ENCODE results near the gene SERPINA5.
"Not testable (repeated sequence)": the region's sequence is repeated elsewhere in the genome, so short reads cannot be mapped to it uniquely, and the experiment has no call there.

Gene SERPINA5

DNA sequence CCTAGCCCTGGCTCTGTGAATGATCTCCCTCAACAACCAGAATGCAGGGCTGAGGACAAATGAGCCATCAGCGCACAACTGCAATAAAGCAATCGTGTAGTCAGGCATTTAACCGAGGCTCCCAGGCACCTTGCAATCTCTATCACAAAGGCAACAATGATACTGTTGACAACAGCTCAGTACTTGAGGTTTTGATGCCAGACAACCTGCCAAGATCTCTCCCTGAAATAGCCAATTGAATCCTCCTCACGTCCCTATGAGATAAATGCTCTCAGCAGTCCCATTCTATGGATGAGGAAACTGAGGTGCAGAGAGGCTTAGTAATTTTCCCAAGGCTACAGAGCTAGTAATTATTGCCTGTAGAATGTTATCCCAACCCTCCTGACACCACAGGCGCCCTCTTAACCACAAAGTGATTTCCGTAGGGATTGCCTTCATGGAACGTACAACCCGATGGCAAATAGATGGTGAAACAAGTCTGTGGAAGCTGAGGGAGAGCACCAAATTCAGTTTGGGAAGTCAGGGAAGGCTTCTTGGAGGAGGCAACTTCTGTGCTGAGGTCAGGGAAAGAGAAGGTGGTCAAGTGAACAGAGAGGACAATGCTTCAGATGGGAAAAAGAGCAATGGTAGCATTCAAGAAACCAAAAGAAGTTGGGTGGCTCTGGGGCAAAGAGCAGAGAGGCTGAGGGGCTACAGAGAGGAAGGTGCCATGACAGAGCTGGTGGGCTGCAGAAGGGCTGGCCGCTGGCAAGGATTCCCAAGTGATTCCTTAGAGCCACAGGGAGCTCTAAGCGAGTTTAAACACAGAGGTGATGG lies 43.5 kb downstream of the SERPINA5 start:
- no peak for DNase-seq

DNA sequence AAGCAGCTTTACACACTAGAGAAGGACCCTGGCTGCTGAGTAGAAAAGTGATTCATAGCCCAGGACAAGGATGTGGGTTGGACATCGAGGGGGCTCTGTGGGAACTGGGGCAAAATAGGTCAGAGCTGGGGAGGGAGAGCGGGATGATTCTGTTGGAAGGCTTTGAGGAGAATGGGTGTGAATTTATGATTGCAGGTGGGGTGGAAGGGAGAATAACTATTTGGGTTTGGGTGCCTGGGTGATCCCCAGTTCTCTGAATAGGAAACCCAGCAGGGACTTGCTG lies 44.1 kb downstream of the SERPINA5 start:
- no peak for DNase-seq

DNA sequence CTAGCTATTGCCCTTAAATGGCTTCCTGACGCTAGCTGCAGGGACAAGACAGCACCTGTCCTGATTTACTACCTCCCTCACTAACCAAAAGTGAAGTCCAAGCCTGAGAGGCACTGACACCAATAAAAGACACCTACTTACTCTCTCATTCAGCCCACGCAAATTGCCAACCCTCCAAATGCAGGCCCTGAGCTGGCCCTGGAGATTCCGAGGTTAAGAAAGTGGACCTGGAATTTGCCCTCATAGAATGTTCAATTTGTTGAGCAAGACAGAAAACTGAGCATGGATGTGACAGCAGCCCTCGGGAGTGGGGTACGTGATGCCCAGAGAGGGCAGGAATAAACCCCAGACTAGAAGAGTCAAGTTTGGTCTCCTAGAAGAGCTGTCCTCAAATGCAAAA lies 47.4 kb downstream of the SERPINA5 start:
- DNase-seq = no peak

DNA sequence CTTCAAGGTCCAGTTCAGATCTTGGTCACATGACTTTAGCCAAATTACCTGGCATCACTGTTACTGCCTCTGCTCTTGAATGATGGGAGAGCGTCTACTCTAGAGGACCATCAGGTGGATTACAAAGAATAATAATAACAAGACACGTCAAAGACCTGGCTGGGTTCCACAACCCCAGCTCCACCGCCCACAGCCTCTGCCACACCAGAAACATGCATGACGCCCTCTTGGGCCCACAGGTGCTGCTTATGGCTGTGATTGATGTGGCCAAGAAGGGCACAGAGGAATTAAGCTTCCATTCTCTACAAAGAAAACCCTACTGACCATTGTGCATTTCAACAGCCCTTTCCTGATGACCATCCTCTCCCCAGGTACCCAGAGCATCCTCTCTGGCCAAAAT lies 49.2 kb downstream of the SERPINA5 start:
- no peak for DNase-seq

DNA sequence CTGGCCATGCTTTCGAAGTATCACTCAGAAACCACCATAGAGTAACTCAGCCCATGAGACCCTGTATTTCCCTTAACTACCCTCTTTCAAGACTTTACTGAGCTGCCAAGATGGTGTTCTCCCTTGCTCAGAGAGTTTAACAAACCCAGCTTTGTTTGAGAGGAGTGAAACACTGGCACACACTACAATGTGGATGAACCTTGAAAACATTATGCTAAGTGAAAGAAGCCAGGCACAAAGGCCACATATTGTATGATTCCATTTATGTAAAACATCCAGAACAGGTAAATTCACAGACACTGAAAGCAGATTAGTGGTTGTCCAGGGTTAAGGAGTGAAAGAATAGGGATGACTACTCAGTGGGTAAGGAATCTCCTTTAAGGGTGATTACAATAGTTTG lies 49.8 kb downstream of the SERPINA5 start:
- DNase-seq = no peak

DNA sequence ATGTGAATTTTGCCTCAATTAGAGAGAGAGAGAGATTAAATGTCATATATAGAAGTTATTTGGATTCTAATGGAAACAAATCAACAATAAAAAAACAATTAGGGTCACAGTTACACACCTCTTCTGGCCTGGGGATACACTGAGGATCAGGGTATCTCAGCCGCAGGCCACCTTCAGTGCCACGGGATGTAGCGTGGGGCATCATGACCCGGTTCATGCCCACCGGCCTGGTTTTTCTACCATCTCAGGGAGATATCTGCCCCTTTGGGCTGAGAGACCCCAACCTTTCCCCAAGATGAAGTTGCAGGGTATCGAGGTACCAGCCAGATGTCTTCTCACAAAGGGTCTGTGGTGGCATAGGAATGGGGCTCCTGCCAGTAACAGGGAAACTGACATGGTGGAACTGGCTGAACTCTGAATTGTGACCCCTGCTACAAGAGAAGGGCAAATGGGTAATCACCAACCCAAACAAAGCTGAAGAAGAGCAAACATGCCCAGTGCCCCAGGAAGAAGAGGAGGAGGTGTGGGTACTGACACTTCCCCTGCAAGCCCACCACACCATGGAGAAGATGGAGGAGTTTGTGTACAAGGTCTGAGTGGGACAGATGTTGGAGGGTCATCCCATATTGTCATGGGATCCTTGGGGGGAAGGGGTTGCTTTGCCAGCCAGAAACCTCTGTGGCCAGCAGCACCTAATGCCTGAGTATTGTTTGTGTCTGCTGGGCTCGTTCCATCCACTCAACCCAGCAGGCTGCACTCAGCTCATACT lies 50.5 kb downstream of the SERPINA5 start:
- DNase-seq = no peak

DNA sequence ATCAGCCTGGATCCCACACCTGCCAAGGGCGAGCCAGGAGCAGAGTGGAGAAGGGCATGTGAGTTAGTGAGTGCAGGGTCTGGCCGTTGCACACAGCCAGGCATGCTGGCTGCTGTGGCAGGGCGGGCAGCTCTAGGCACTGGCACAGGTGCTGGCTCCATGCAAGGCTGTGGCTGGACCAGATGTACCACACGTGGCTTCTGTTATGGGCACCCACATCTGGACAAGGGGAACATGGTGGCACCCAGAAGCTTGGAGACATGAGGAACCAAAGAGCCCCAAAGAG lies 51.0 kb downstream of the SERPINA5 start:
- no peak for DNase-seq

DNA sequence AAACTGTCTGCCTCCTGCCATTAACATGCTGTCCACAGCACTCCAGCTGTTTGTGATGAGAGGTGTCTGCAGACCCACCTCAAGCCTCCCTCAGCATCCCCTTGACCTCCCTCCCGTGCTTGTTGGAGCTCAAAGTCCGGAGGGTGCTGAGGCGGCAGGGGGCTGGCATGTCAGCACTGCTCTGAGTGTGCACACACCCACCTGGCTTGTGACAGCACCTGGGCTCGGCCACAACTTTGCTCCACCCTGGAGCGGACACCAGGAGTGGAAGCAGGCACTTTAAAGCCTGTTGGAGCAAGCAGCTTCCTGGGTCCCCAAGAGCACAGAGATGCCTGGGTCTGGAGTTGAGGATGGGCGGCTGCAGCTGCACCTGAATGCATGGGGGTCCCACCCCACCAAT lies 51.9 kb downstream of the SERPINA5 start:
- no peak for DNase-seq

DNA sequence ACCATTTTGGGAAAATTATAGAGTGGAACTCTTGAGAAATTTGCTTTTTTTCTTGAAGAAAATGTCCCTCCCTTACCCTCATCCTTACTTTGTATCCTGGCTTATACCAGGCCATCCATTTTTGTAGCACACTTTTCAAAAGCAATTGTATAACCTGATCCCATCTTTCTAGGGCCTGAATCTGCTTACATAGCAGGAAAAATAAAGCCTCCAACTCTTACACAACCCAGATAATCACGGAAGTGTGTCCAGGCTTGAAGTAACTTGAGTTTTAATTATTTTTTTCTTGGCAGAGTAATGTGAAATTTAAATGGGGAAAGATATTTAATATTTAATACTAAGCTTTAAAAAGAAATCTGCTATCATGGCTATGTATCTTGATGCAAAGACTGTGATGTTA lies 53.9 kb downstream of the SERPINA5 start:
- no peak for DNase-seq

DNA sequence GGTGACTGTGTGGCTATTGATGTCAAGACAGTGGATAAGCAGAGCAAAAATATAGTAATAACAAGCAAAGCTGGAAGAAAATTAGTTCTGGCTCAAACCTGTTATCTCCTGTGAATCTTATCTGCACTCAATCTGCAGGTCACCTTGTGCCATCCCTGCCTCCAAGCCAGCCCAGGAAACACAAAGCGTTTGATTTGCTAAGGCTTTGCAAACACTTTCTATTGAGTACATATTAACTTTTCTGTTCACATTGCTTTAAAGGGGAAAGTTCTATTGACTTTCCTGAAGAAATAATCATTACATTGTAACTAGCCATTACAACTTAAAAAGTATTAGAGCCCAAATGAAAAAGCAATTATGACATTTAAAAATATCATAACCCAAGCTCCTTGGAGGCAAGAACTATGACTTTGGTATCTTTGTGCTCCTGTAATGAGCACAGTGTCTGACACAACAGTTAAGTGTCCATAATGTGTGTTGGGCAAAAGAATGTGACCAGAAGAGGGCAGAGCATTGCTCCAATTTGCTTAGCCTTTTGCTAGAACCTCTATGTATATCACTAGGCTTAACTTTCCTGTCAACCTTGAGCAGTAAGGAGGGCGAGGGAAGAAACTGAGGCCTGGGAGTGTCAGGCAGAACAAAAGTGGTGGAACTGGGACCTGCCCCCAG lies 55.7 kb downstream of the SERPINA5 start:
- no peak for DNase-seq

DNA sequence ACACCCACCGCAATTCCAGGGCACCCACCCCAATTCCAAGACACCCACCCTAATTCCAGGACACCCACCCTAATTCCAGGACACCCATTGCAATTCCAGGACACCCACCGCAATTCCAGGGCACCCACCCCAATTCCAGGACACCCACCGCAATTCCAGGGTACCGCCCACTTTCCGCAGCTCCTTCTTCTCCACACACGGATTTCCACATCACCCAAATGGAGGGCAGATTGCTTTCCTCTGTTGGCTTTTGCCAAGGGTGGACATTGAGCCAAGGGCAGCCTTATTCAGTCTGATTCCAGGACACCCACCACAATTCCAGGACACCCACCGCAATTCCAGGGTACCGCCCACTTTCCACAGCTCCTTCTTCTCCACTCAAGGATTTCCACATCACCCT lies 56.6 kb downstream of the SERPINA5 start:
- DNase-seq = not testable (repeated sequence)

DNA sequence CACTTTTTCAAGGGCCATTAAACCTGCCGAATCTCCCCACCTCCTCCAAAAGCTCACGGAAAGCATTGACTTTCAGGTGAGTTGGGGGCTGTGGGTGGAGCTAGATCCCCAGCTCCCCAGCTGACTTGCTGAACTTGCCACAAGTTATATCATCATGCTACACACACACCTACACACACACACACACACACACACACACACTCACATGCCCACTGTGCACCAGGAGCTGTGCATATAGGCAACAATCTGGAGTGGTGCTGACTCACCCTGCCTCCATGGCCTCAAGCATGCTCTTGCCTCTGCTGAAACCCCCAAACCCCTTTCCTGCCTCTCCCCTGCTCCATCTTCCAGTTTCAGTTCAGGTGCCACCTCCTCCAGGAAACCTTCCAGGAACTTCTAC lies 57.1 kb downstream of the SERPINA5 start:
- DNase-seq = no peak

- DNase-seq = no peak
Measured at GRCh38 chr14:94638961-94639817, 58.0 kb downstream of the SERPINA5 start.

DNA sequence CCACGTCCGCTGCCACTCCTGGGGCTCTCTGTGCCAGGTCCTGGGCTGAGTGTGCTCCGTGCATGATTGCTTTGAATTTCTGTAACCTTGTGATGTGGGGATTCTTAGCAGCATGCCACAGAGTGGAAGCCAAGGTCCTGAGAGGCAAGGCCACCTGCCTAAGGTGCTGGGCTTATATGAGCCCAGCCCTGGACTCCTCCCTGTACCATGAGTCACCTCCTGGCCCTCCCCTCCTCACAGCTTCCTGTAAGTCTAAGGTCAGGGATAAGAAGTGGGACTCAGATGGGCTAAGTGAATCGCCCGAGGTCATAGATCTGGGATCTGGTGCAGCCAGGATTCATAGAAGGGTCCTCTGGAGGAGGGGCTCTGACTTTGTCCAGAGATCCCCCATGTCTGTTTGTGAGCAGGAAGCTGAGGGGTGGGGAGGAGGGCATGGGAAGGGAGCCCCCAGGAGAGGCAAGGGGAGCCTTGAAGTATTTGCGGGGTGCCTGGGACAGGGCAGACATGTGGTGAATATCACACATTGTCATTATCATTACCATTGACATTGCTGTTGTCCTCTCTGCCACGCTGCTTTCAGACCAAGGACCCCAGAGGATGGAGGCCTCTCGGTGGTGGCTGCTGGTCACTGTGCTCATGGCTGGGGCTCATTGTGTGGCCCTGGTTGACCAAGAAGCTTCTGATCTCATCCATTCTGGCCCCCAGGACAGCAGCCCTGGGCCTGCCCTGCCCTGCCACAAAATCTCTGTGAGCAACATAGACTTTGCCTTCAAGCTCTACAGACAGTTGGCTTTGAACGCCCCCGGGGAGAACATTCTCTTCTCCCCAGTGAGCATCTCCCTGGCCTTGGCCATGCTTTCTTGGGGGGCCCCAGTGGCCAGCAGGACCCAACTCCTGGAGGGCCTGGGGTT lies 59.8 kb downstream of the SERPINA5 start:
- no peak for DNase-seq

GRCh38 chr14:94641632-94641955 lies 60.4 kb downstream of the SERPINA5 start:
- DNase-seq = no peak
